GM12874 (cell line): ENCODE measurements around the gene NUDT5.

Experiments
- CTCF ChIP-seq: IDR thresholded peaks from 2 replicates; pipeline ENCODE4 v1.5.1; 2011; ENCODE audit warnings: low read depth, mild to moderate bottlenecking, control low read depth, low read length, moderate library complexity; ENCODE audit not compliant: insufficient read depth

The NUDT5 gene

GRCh38 chr10:12195603-12196506, at the start of gene NUDT5, which contains the start of gene CDC123:
NUDT5 (minus strand) TSS chr10:12195891; CDS start chr10:12186291, 9,600 bp downstream.
CDC123 (plus strand) TSS chr10:12196188; CDS start chr10:12196246, 58 bp downstream.
- TF ChIP-seq CTCF: no peak

GRCh38 chr10:12243864-12244620, 48.4 kb upstream of the NUDT5 start:
- TF ChIP-seq CTCF: no peak

- TF ChIP-seq CTCF: no peak
Observed at GRCh38 chr10:12241810-12242529, 46.3 kb upstream of the NUDT5 start.

- no peak for TF ChIP-seq CTCF
Observed at GRCh38 chr10:12238821-12239220, 43.1 kb upstream of the NUDT5 start.

GRCh38 chr10:12237265-12238220, 41.9 kb upstream of the NUDT5 start:
- no peak for TF ChIP-seq CTCF

- no peak for TF ChIP-seq CTCF
Observed at GRCh38 chr10:12235796-12236195, 40.1 kb upstream of the NUDT5 start.
